AG10803 (cell line): Measurements from ENCODE around the gene CTCF.

ENCODE experiments used
- DNase-seq: peaks from one replicate; pipeline ENCODE4 v3.0.0; 2010; ENCODE audit warnings: low read depth
- H3K4me3 ChIP-seq: 2 replicates; pipeline ENCODE4 v1.5.1; 2011; ENCODE audit warnings: mild to moderate bottlenecking, low read length, control low read depth
- CTCF ChIP-seq: conservative IDR thresholded peaks from 2 replicates; pipeline ENCODE4 v1.5.1; 2011; ENCODE audit warnings: mild to moderate bottlenecking, low read length, control low read depth, inconsistent platforms

Gene CTCF

GRCh38 chr16:67571981-67572431 is 9.7 kb downstream of the CTCF start:
- no peak overlapping the region for H3K4me3 ChIP-seq
- DNase-seq: peak; percentile 68
- no peak for TF ChIP-seq CTCF

GRCh38 chr16:67579686-67580085 is 17.4 kb downstream of the CTCF start:
- H3K4me3 ChIP-seq: no peak overlapping the region
- no peak for DNase-seq
- TF ChIP-seq CTCF: no peak

- H3K4me3 ChIP-seq: no peak overlapping the region
- TF ChIP-seq CTCF: no peak
Measured at GRCh38 chr16:67580202-67580601, 17.9 kb downstream of the CTCF start.

GRCh38 chr16:67593288-67593687 is 31.0 kb downstream of the CTCF start:
- no peak for DNase-seq
- H3K4me3 ChIP-seq: no peak overlapping the region
- TF ChIP-seq CTCF: no peak

More at GRCh38 chr16:67580202-67580601, 17.9 kb downstream of the CTCF start:
- no peak for DNase-seq

GRCh38 chr16:67593701-67594100 is 31.4 kb downstream of the CTCF start:
- no peak for TF ChIP-seq CTCF
- H3K4me3 ChIP-seq: no peak overlapping the region
- DNase-seq: no peak

- H3K4me3 ChIP-seq: no peak overlapping the region
- DNase-seq: no peak
- TF ChIP-seq CTCF: no peak
Measured at GRCh38 chr16:67594256-67594915, 32.1 kb downstream of the CTCF start.

- no peak for TF ChIP-seq CTCF
- no peak overlapping the region for H3K4me3 ChIP-seq
- DNase-seq: peak; percentile 38
Measured at GRCh38 chr16:67594956-67595355, 32.6 kb downstream of the CTCF start.
